Testis (tissue), 3 donors: ENCODE results near the gene DNAH6. TPM values are rescaled to one million over a fixed set of nuclear protein-coding genes. Genes with fewer than 3 reads are reported as not detected.

Experiments
- DNase-seq: peaks from one replicate; pipeline ENCODE4 v3.0.0-alpha.2; 2019
- H3K27ac ChIP-seq, 2 donors: fragments of 200-600 bp; sonication (generic); one replicate each; pipeline ENCODE4 v1.5.1; 2019
- H3K27me3 ChIP-seq: fragments of 200-600 bp; sonication (generic); one replicate; pipeline ENCODE4 v1.5.1; 2019
- H3K36me3 ChIP-seq: fragments of 200-600 bp; sonication (generic); one replicate; pipeline ENCODE4 v1.5.1; 2017; ENCODE audit warnings: low read depth; ENCODE audit errors: missing control alignments
- H3K4me1 ChIP-seq: fragments of 200-600 bp; sonication (generic); one replicate; pipeline ENCODE4 v1.5.1; 2019
- H3K4me3 ChIP-seq, 2 donors: fragments of 200-600 bp; sonication (generic); one replicate each; pipeline ENCODE4 v1.5.1; 2017 to 2019
- H3K9me3 ChIP-seq: fragments of 200-600 bp; sonication (generic); one replicate; pipeline ENCODE4 v1.5.1; 2017
- POLR2A ChIP-seq: fragments of 450-650 bp; IDR thresholded peaks from one replicate; pipeline ENCODE4 v1.6.1; 2017; ENCODE audit warnings: antibody characterized with exemption, mild to moderate bottlenecking, moderate library complexity
- WGBS, 2 donors: methylation state at CpG; one replicate each; pipeline ENCODE4 v1.1.5; 2018; 5-methylcytosine and 5-hydroxymethylcytosine counted together
- intact Hi-C: fragments of 100-400 bp; cut with DNase I; formaldehyde crosslinking; loops from one replicate; pipeline ENCODE4 v1.15.1; 2023; ENCODE audit warnings: low total_unique reads
- polyA plus RNA-seq: library from polyadenylated mRNA; stranded (reverse); fragments of 350-450 nt; fragmentation: Illumina TruSeq; extraction: RNeasy Lipid Tissue Mini Kit (QIAGEN cat#74804); gene quantifications from one replicate; pipeline ENCODE4 v1.2.3, GENCODE V29; 2014; ENCODE audit warnings: low read depth, low replicate concordance; ENCODE audit not compliant: insufficient read depth
- total RNA-seq, 2 donors: library from RNA; depleted of rRNA; stranded (reverse); fragments of >200 nt; gene quantifications; one replicate each; pipeline ENCODE4 v1.2.3, GENCODE V29; 2016
- TF ChIP-seq, protein P1 (sequence below), 3 experiments: fragments of 450-650 bp in 2 of 3; fragments of 200-600 bp in 1 of 3; sonication (generic) in 1 of 3; IDR thresholded peaks; one replicate each; pipeline ENCODE4 v1.5.1; 2016 to 2019; ENCODE audit warnings: antibody characterized with exemption in 3 of 3, mild to moderate bottlenecking in 2 of 3, moderate library complexity in 1 of 3

The DNAH6 gene
- total and polyA plus RNA-seq, 3 donors from 2014 or later, result 7.1 to 18.4 (median 11.8) TPM

DNA sequence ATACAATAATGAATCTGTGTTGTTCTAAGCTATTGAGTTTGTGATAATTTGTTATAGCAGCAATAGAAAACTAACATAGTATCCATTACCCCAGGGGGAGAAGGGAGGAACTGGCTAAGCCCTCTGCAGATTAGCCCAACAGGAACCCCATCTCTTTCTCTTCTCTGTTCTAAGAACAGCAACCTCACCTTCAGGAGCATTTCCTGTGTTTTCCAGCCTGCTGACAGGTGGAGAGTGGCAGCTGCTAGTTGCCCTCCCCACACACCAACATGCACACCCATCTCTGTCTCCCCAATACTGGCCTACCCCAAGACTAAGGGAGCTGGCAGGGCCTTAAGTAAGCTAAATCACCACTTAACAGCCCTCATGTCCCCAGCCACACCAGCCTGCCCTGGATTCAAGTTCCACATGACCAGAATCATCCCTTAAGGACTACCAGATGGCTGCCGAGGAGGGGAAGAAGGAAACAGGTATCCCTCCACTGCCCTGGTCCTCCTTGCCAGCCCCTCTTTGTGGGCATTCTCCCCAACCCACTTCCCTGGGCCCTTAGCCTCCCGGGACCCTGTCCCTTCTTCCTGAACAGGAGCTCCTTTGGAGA lies 311.8 kb downstream of the DNAH6 start:
- Histone ChIP-seq H3K4me1 (peaks cover 9% of the 10 kb centered on the region), H3K27me3 (no peaks in the 10 kb centered on the region), H3K36me3 (no peaks in the 10 kb centered on the region), H3K9me3 (no peaks in the 10 kb centered on the region), H3K27ac (no peak overlapping the region), H3K4me3 (no peak overlapping the region)
- DNase-seq, result no peak
- WGBS, 2 donors, result 90 to 93% methylated on average over 2 of the region's 2 CpGs
- intact Hi-C loops, result no loop called here
- TF ChIP-seq POLR2A, result no peak
- TF ChIP-seq, protein P1, sequence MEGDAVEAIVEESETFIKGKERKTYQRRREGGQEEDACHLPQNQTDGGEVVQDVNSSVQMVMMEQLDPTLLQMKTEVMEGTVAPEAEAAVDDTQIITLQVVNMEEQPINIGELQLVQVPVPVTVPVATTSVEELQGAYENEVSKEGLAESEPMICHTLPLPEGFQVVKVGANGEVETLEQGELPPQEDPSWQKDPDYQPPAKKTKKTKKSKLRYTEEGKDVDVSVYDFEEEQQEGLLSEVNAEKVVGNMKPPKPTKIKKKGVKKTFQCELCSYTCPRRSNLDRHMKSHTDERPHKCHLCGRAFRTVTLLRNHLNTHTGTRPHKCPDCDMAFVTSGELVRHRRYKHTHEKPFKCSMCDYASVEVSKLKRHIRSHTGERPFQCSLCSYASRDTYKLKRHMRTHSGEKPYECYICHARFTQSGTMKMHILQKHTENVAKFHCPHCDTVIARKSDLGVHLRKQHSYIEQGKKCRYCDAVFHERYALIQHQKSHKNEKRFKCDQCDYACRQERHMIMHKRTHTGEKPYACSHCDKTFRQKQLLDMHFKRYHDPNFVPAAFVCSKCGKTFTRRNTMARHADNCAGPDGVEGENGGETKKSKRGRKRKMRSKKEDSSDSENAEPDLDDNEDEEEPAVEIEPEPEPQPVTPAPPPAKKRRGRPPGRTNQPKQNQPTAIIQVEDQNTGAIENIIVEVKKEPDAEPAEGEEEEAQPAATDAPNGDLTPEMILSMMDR (IDR thresholded peaks at IDR 0.05), result no peak

- peak overlapping the region in 1 of 2 donors; percentile 76 for H3K27ac ChIP-seq
- H3K9me3 ChIP-seq, result no peaks in the 10 kb centered on the region
- no peaks in the 10 kb centered on the region for H3K27me3 ChIP-seq
- H3K4me1 ChIP-seq, result peaks cover 9% of the 10 kb centered on the region
- H3K36me3 ChIP-seq, result no peaks in the 10 kb centered on the region
- no peak for DNase-seq
- 59 to 71% methylated on average over 2 of the region's 2 CpGs for WGBS, 2 donors
- intact Hi-C loops, result no loop called here
- TF ChIP-seq POLR2A, result no peak
- TF ChIP-seq, protein P1 (IDR thresholded peaks at IDR 0.05), result no peak
- H3K4me3 ChIP-seq, result no peak overlapping the region
Measured at GRCh38 chr2:84829693-84830092, 313.4 kb downstream of the DNAH6 start.

- Histone ChIP-seq H3K36me3 (no peaks in the 10 kb centered on the region), H3K4me1 (peaks cover 9% of the 10 kb centered on the region), H3K27ac (peak overlapping the region; percentile 9 to 76), H3K27me3 (no peaks in the 10 kb centered on the region), H3K9me3 (no peaks in the 10 kb centered on the region), H3K4me3 (no peak overlapping the region)
- WGBS, 2 donors, result 22 to 35% methylated on average over 11 of the region's 11 CpGs
- TF ChIP-seq, protein P1 (IDR thresholded peaks at IDR 0.05), result no peak
- no peak for TF ChIP-seq POLR2A
- peak; percentile 81 for DNase-seq
- intact Hi-C loops, result no loop called here
Measured at GRCh38 chr2:84830095-84830494, 313.8 kb downstream of the DNAH6 start.

DNA sequence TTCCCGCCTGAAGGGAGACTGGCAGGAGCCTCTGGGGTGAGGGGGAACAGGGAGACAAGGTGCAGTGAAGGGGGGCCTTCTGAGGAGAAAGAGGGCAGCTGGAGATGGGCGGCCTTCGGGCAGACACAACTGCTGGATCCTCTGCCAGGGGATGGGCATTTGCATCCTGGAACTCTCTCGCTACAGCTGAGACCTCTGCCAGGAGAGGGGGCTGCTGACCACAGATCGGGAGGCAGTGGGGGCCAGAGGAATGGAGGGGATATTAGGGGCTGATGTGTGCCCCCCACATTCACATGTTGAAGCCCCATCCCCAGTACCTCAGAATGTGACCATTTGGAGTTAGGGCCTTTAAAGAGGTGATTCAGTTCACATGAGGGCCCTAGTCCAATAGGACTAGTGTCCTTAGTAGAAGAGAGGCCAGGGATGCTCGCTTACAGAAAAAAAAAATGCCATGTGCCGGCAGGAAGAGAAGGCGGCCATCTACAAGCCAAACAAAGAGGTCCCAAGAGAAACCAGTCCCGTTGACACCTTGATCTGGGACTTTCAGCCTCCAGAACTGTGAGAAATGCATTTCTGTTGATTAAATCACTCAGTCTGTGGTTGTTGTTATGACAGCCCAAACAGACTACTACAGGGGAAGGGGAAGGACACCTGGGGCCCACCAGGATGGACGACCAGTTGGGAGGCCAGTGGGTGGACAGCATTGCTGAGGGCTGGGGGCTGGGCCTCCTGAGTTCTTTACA lies 314.6 kb downstream of the DNAH6 start:
- 66 to 75% methylated on average over 10 of the region's 10 CpGs for WGBS, 2 donors
- DNase-seq, result no peak
- Histone ChIP-seq H3K4me1 (peaks cover 9% of the 10 kb centered on the region), H3K27ac (peak overlapping the region; percentile 9 to 76), H3K27me3 (no peaks in the 10 kb centered on the region), H3K36me3 (no peaks in the 10 kb centered on the region), H3K9me3 (no peaks in the 10 kb centered on the region), H3K4me3 (no peak overlapping the region)
- intact Hi-C loops, result no loop called here
- TF ChIP-seq POLR2A, result no peak
- TF ChIP-seq, protein P1 (IDR thresholded peaks at IDR 0.05), result no peak
